GM23338 (cell line): Measurements from ENCODE around the gene COA1. TPM values are rescaled to one million over a fixed set of nuclear protein-coding genes. Genes with fewer than 3 reads are reported as not detected.

Source experiments
- ATAC-seq: fragments of 200-7000 bp; cut with Tn5 transposase; 3 replicates; pipeline ENCODE4 v1.9.1; 2020
- DNase-seq: peaks from one replicate; pipeline ENCODE4 v3.0.0-alpha.2; 2015; ENCODE audit warnings: low spot score
- H2AFZ ChIP-seq: fragments of 200-600 bp; sonication (generic); 2 replicates; pipeline ENCODE4 v1.8.0; 2016; ENCODE audit warnings: antibody characterized with exemption, mild to moderate bottlenecking, moderate library complexity
- H3F3A ChIP-seq: fragments of 200-600 bp; sonication (generic); replicated peaks from 2 replicates; pipeline ENCODE4 v1.8.0; 2017; ENCODE audit warnings: antibody characterized with exemption, mixed run types, low read depth
- H3K27ac ChIP-seq: fragments of 200-600 bp; sonication (generic); 2 replicates; pipeline ENCODE4 v1.6.1; 2016; ENCODE audit warnings: low read depth
- H3K27me3 ChIP-seq: fragments of 200-600 bp; sonication (generic); 2 replicates; pipeline ENCODE4 v1.8.0; 2016; ENCODE audit warnings: mild to moderate bottlenecking, mixed run types, moderate library complexity; ENCODE audit not compliant: insufficient read depth
- H3K36me3 ChIP-seq: fragments of 200-600 bp; sonication (generic); 2 replicates; pipeline ENCODE4 v1.8.0; 2016; ENCODE audit warnings: mild to moderate bottlenecking; ENCODE audit not compliant: insufficient read depth
- H3K4me1 ChIP-seq: fragments of 200-600 bp; sonication (generic); 2 replicates; pipeline ENCODE4 v1.8.0; 2016; ENCODE audit warnings: mild to moderate bottlenecking, moderate library complexity; ENCODE audit not compliant: insufficient read depth
- H3K4me2 ChIP-seq: fragments of 200-600 bp; sonication (generic); 2 replicates; pipeline ENCODE4 v1.7.1; 2017; ENCODE audit warnings: mixed run types
- H3K4me3 ChIP-seq: fragments of 200-600 bp; sonication (generic); 2 replicates; pipeline ENCODE4 v1.6.1; 2016; ENCODE audit warnings: mixed run types
- H3K79me2 ChIP-seq: fragments of 200-600 bp; sonication (generic); replicated peaks from 2 replicates; pipeline ENCODE4 v1.8.0; 2017; ENCODE audit warnings: mild to moderate bottlenecking; ENCODE audit not compliant: insufficient read depth
- H3K9me2 ChIP-seq: fragments of 200-600 bp; sonication (generic); 2 replicates; pipeline ENCODE4 v1.8.0; 2017; ENCODE audit not compliant: insufficient read depth
- H4K20me1 ChIP-seq: fragments of 200-600 bp; sonication (generic); replicated peaks from 2 replicates; pipeline ENCODE4 v1.8.0; 2017; ENCODE audit warnings: mild to moderate bottlenecking; ENCODE audit not compliant: insufficient read depth
- H3K27ac Mint-ChIP-seq: 2 replicates; pipeline ENCODE4 v1.8.0; 2020; ENCODE audit warnings: inconsistent platforms, mild to moderate bottlenecking, moderate library complexity, mixed read lengths
- H3K27me3 Mint-ChIP-seq: 3 replicates; pipeline ENCODE4 v1.8.0; 2022; ENCODE audit warnings: low read depth, mild to moderate bottlenecking, moderate library complexity, mixed read lengths, inconsistent platforms; ENCODE audit not compliant: insufficient read depth, poor library complexity
- H3K36me3 Mint-ChIP-seq: 3 replicates; pipeline ENCODE4 v1.8.0; 2021; ENCODE audit warnings: low read depth, mild to moderate bottlenecking, inconsistent platforms, moderate library complexity, mixed read lengths
- H3K4me1 Mint-ChIP-seq: 3 replicates; pipeline ENCODE4 v1.8.0; 2020; ENCODE audit warnings: mild to moderate bottlenecking, inconsistent platforms, mixed read lengths
- H3K4me3 Mint-ChIP-seq: 3 replicates; pipeline ENCODE4 v1.8.0; 2021; ENCODE audit warnings: moderate library complexity, mild to moderate bottlenecking, inconsistent platforms, mixed read lengths
- H3K9me3 Mint-ChIP-seq: 3 replicates; pipeline ENCODE4 v1.8.0; 2020; ENCODE audit warnings: moderate library complexity, mild to moderate bottlenecking, inconsistent platforms, mixed read lengths
- CREB1 ChIP-seq: fragments of 250-450 bp; sonication (Bioruptor Pico); IDR thresholded peaks from 2 replicates; pipeline ENCODE4 v1.5.0; 2020; ENCODE audit warnings: low read depth, mild to moderate bottlenecking, moderate library complexity
- EZH2 ChIP-seq: fragments of 200-600 bp; sonication (generic); IDR thresholded peaks from one replicate; pipeline ENCODE4 v1.8.0; 2017; ENCODE audit warnings: antibody characterized with exemption, mild to moderate bottlenecking, low read depth; ENCODE audit not compliant: unreplicated experiment
- EZH2phosphoT487 ChIP-seq: fragments of 200-600 bp; sonication (generic); IDR thresholded peaks from one replicate; pipeline ENCODE4 v1.8.1; 2018; ENCODE audit warnings: antibody characterized with exemption; ENCODE audit not compliant: unreplicated experiment
- JUNB ChIP-seq: IDR thresholded peaks from one replicate; pipeline ENCODE4 v1.6.1; 2016; ENCODE audit warnings: antibody characterized with exemption; ENCODE audit not compliant: unreplicated experiment
- NANOG ChIP-seq: IDR thresholded peaks from 2 replicates; pipeline ENCODE4 v1.6.1; 2016; ENCODE audit warnings: antibody characterized with exemption, borderline replicate concordance
- POLR2AphosphoS5 ChIP-seq: IDR thresholded peaks from 2 replicates; pipeline ENCODE4 v1.6.1; 2016; ENCODE audit warnings: antibody characterized with exemption, low read depth
- STAT1 ChIP-seq: IDR thresholded peaks from one replicate; pipeline ENCODE4 v1.6.1; 2016; ENCODE audit warnings: antibody characterized with exemption; ENCODE audit not compliant: unreplicated experiment
- ZNF114 ChIP-seq: fragments of 250-450 bp; sonication (Bioruptor Pico); IDR thresholded peaks from 2 replicates; pipeline ENCODE4 v1.5.0; 2020; ENCODE audit warnings: mild to moderate bottlenecking, moderate library complexity
- ZNF331 ChIP-seq: fragments of 250-450 bp; sonication (Bioruptor Pico); IDR thresholded peaks from 2 replicates; pipeline ENCODE4 v1.5.0; 2020; ENCODE audit warnings: low read depth, mild to moderate bottlenecking, moderate library complexity
- polyA plus RNA-seq: library from polyadenylated mRNA; unstranded; fragments of >200 nt; fragmentation: Nextera tagmentation; extraction: Ambion mirVana; gene quantifications from 2 replicates; pipeline ENCODE4 v1.2.1, GENCODE V29; 2016
- total RNA-seq: library from RNA; depleted of rRNA; stranded (reverse); fragments of >200 nt; shearing (Covaris generic); gene quantifications from 2 replicates; pipeline ENCODE4 v1.2.3, GENCODE V29; 2014
- TF ChIP-seq, protein P1 (sequence below): fragments of 250-450 bp; sonication (Bioruptor Pico); IDR thresholded peaks from 2 replicates; pipeline ENCODE4 v1.5.0; 2020; ENCODE audit warnings: mild to moderate bottlenecking, moderate library complexity
- TF ChIP-seq, protein P2 (sequence below), 2 experiments: fragments of 200-600 bp in 1 of 2; sonication (generic) in 1 of 2; conservative IDR thresholded peaks; 2 replicates each; pipeline versions ENCODE4 v1.5.1 to v1.6.1; 2016 to 2017; ENCODE audit warnings: antibody characterized with exemption in 2 of 2, low read depth in 2 of 2, mild to moderate bottlenecking in 2 of 2, moderate library complexity in 1 of 2
- TF ChIP-seq, protein P3 (sequence below): IDR thresholded peaks from one replicate; pipeline ENCODE4 v1.6.1; 2018; ENCODE audit warnings: antibody characterized with exemption; ENCODE audit not compliant: unreplicated experiment
- TF ChIP-seq, protein P4 (sequence below): IDR thresholded peaks from 2 replicates; pipeline ENCODE4 v1.6.1; 2016; ENCODE audit warnings: antibody characterized with exemption

COA1 gene
- total and polyA plus RNA-seq, 2 experiments from 2014 or later: 156 to 158 TPM

DNA sequence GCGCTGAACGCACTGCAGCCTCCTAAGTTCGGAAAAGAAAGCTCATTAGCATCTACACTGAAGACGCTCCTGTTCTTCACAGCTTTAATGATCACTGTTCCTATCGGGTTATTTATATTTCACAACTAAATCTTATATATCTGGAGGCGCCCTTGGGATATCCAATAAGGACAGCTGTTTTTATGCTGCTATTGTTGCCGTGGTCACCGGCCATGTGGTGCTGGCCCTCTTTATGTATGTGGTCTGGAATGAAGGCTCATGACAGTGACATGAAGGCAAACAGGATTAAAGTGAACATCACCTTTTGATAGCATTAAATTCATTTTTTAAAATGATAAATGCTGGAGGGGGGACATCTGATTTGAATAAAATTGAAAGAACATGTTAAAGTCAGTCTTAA, 38.0 kb upstream of the COA1 start:
- no peaks in the 10 kb centered on the region for H3K27me3 ChIP-seq
- peaks cover 2% of the 10 kb centered on the region for H3K36me3 Mint-ChIP-seq
- ATAC-seq (no peak), DNase-seq (no peak)
- peaks cover 22% of the 10 kb centered on the region for H3K4me1 Mint-ChIP-seq
- H2AFZ ChIP-seq: no peak overlapping the region
- H3K79me2 ChIP-seq: no peaks in the 10 kb centered on the region
- no peak overlapping the region for H3K27ac Mint-ChIP-seq
- TF ChIP-seq STAT1 (no peak), EZH2phosphoT487 (no peak), JUNB (no peak), ZNF331 (CRISPR knock-in tag) (no peak), POLR2AphosphoS5 (no peak), EZH2 (no peak), ZNF114 (CRISPR knock-in tag) (no peak), NANOG (no peak), CREB1 (CRISPR knock-in tag) (no peak)
- TF ChIP-seq, protein P1, sequence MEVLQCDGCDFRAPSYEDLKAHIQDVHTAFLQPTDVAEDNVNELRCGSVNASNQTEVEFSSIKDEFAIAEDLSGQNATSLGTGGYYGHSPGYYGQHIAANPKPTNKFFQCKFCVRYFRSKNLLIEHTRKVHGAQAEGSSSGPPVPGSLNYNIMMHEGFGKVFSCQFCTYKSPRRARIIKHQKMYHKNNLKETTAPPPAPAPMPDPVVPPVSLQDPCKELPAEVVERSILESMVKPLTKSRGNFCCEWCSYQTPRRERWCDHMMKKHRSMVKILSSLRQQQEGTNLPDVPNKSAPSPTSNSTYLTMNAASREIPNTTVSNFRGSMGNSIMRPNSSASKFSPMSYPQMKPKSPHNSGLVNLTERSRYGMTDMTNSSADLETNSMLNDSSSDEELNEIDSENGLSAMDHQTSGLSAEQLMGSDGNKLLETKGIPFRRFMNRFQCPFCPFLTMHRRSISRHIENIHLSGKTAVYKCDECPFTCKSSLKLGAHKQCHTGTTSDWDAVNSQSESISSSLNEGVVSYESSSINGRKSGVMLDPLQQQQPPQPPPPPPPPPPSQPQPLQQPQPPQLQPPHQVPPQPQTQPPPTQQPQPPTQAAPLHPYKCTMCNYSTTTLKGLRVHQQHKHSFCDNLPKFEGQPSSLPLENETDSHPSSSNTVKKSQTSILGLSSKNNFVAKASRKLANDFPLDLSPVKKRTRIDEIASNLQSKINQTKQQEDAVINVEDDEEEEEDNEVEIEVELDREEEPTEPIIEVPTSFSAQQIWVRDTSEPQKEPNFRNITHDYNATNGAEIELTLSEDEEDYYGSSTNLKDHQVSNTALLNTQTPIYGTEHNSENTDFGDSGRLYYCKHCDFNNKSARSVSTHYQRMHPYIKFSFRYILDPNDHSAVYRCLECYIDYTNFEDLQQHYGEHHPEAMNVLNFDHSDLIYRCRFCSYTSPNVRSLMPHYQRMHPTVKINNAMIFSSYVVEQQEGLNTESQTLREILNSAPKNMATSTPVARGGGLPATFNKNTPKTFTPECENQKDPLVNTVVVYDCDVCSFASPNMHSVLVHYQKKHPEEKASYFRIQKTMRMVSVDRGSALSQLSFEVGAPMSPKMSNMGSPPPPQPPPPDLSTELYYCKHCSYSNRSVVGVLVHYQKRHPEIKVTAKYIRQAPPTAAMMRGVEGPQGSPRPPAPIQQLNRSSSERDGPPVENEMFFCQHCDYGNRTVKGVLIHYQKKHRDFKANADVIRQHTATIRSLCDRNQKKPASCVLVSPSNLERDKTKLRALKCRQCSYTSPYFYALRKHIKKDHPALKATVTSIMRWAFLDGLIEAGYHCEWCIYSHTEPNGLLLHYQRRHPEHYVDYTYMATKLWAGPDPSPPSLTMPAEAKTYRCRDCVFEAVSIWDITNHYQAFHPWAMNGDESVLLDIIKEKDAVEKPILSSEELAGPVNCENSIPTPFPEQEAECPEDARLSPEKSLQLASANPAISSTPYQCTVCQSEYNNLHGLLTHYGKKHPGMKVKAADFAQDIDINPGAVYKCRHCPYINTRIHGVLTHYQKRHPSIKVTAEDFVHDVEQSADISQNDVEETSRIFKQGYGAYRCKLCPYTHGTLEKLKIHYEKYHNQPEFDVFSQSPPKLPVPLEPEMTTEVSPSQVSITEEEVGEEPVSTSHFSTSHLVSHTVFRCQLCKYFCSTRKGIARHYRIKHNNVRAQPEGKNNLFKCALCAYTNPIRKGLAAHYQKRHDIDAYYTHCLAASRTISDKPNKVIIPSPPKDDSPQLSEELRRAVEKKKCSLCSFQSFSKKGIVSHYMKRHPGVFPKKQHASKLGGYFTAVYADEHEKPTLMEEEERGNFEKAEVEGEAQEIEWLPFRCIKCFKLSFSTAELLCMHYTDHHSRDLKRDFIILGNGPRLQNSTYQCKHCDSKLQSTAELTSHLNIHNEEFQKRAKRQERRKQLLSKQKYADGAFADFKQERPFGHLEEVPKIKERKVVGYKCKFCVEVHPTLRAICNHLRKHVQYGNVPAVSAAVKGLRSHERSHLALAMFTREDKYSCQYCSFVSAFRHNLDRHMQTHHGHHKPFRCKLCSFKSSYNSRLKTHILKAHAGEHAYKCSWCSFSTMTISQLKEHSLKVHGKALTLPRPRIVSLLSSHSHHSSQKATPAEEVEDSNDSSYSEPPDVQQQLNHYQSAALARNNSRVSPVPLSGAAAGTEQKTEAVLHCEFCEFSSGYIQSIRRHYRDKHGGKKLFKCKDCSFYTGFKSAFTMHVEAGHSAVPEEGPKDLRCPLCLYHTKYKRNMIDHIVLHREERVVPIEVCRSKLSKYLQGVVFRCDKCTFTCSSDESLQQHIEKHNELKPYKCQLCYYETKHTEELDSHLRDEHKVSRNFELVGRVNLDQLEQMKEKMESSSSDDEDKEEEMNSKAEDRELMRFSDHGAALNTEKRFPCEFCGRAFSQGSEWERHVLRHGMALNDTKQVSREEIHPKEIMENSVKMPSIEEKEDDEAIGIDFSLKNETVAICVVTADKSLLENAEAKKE: no peak
- TF ChIP-seq, protein P2, sequence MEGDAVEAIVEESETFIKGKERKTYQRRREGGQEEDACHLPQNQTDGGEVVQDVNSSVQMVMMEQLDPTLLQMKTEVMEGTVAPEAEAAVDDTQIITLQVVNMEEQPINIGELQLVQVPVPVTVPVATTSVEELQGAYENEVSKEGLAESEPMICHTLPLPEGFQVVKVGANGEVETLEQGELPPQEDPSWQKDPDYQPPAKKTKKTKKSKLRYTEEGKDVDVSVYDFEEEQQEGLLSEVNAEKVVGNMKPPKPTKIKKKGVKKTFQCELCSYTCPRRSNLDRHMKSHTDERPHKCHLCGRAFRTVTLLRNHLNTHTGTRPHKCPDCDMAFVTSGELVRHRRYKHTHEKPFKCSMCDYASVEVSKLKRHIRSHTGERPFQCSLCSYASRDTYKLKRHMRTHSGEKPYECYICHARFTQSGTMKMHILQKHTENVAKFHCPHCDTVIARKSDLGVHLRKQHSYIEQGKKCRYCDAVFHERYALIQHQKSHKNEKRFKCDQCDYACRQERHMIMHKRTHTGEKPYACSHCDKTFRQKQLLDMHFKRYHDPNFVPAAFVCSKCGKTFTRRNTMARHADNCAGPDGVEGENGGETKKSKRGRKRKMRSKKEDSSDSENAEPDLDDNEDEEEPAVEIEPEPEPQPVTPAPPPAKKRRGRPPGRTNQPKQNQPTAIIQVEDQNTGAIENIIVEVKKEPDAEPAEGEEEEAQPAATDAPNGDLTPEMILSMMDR (conservative IDR thresholded peaks at IDR 0.05; ENCODE audit: low read depth in 2 of 2): no peak
- TF ChIP-seq, protein P3, sequence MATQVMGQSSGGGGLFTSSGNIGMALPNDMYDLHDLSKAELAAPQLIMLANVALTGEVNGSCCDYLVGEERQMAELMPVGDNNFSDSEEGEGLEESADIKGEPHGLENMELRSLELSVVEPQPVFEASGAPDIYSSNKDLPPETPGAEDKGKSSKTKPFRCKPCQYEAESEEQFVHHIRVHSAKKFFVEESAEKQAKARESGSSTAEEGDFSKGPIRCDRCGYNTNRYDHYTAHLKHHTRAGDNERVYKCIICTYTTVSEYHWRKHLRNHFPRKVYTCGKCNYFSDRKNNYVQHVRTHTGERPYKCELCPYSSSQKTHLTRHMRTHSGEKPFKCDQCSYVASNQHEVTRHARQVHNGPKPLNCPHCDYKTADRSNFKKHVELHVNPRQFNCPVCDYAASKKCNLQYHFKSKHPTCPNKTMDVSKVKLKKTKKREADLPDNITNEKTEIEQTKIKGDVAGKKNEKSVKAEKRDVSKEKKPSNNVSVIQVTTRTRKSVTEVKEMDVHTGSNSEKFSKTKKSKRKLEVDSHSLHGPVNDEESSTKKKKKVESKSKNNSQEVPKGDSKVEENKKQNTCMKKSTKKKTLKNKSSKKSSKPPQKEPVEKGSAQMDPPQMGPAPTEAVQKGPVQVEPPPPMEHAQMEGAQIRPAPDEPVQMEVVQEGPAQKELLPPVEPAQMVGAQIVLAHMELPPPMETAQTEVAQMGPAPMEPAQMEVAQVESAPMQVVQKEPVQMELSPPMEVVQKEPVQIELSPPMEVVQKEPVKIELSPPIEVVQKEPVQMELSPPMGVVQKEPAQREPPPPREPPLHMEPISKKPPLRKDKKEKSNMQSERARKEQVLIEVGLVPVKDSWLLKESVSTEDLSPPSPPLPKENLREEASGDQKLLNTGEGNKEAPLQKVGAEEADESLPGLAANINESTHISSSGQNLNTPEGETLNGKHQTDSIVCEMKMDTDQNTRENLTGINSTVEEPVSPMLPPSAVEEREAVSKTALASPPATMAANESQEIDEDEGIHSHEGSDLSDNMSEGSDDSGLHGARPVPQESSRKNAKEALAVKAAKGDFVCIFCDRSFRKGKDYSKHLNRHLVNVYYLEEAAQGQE: no peak
- TF ChIP-seq, protein P4, sequence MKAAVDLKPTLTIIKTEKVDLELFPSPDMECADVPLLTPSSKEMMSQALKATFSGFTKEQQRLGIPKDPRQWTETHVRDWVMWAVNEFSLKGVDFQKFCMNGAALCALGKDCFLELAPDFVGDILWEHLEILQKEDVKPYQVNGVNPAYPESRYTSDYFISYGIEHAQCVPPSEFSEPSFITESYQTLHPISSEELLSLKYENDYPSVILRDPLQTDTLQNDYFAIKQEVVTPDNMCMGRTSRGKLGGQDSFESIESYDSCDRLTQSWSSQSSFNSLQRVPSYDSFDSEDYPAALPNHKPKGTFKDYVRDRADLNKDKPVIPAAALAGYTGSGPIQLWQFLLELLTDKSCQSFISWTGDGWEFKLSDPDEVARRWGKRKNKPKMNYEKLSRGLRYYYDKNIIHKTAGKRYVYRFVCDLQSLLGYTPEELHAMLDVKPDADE: no peak
- peaks cover 22% of the 10 kb centered on the region for H3K4me1 ChIP-seq
- no peaks in the 10 kb centered on the region for H4K20me1 ChIP-seq
- no peak overlapping the region for H3K4me3 Mint-ChIP-seq
- no peaks in the 10 kb centered on the region for H3K36me3 ChIP-seq
- peaks cover 6% of the 10 kb centered on the region for H3K27me3 Mint-ChIP-seq
- H3K9me2 ChIP-seq: no peaks in the 10 kb centered on the region
- no peak overlapping the region for H3K27ac ChIP-seq
- no peak overlapping the region for H3K4me2 ChIP-seq
- H3K9me3 Mint-ChIP-seq: no peaks in the 10 kb centered on the region
- no peak overlapping the region for H3K4me3 ChIP-seq
- H3F3A ChIP-seq: 0 out of 2 replicates have a peak, but pooled peaks cover 3% of the 10 kb centered on the region
